ENCODE results near the gene AGAP4.
"Not testable (repeated sequence)": the region's sequence is repeated elsewhere in the genome, so short reads cannot be mapped to it uniquely, and the experiment has no call there.

Gene AGAP4

GRCh38 chr10:45789991-45790390 lies 57.3 kb downstream of the AGAP4 start:
- not testable (repeated sequence) for DNase-seq

GRCh38 chr10:45787212-45787741 lies 60.0 kb downstream of the AGAP4 start:
- not testable (repeated sequence) for DNase-seq

GRCh38 chr10:45786217-45786616 lies 61.1 kb downstream of the AGAP4 start:
- DNase-seq: not testable (repeated sequence)
